Gastrocnemius medialis (tissue), 4 donors: ENCODE measurements around the gene HSPA9.

Experiments used
- POLR2A ChIP-seq, 2 donors: fragments of 450-650 bp; IDR thresholded peaks; one replicate each; pipeline ENCODE4 v1.6.1; 2017; ENCODE audit warnings: antibody characterized with exemption in 2 of 2, mild to moderate bottlenecking in 2 of 2, moderate library complexity in 2 of 2
- TF ChIP-seq, protein P1 (sequence below), 5 experiments: fragments of 450-650 bp in 3 of 5; fragments of 200-600 bp in 2 of 5; sonication (generic) in 2 of 5; IDR thresholded peaks in 4 of 5; conservative IDR thresholded peaks in 1 of 5; 1 replicate in 4 of 5; 2 replicates in 1 of 5; pipeline ENCODE4 v1.5.1; 2016 to 2019; ENCODE audit warnings: antibody characterized with exemption in 5 of 5, mild to moderate bottlenecking in 3 of 5, moderate library complexity in 3 of 5

DNA sequence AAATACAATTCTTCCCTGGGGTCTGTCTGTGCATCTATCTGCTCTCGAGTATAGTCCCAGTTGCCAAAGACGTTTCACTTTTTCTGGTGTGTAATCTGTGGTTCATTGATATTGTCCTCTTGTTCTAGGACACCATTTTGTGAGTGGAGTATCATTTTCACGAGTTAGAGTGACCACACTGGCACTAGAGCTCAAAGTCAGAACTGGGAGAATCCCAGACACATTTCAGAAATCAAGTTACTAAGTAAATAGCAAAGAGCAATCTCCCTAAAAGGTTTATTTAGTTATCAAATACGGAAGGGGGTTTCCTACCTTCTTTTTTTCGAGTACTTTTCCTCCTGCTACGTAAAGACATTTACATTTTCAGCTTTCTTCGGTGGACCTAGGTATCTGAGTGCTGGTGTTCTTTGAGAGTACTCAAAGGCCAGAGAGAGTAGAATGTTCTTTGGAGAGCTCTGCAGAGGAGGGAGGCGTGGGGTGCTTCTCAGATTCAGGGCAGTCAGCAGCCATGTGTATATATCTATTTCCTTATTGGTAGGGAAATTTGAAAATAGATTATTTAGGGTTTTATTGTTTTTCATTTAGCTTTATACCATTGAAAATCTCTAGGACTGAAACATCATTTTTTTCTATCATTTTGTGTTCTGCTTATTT, 8.9 kb upstream of the HSPA9 start:
- TF ChIP-seq, protein P1, sequence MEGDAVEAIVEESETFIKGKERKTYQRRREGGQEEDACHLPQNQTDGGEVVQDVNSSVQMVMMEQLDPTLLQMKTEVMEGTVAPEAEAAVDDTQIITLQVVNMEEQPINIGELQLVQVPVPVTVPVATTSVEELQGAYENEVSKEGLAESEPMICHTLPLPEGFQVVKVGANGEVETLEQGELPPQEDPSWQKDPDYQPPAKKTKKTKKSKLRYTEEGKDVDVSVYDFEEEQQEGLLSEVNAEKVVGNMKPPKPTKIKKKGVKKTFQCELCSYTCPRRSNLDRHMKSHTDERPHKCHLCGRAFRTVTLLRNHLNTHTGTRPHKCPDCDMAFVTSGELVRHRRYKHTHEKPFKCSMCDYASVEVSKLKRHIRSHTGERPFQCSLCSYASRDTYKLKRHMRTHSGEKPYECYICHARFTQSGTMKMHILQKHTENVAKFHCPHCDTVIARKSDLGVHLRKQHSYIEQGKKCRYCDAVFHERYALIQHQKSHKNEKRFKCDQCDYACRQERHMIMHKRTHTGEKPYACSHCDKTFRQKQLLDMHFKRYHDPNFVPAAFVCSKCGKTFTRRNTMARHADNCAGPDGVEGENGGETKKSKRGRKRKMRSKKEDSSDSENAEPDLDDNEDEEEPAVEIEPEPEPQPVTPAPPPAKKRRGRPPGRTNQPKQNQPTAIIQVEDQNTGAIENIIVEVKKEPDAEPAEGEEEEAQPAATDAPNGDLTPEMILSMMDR (IDR thresholded peaks at IDR 0.05 in 4 of 5, conservative IDR thresholded peaks at IDR 0.05 in 1 of 5): no peak
- no peak for TF ChIP-seq POLR2A (IDR thresholded peaks at IDR 0.05)
